ENCODE data around the gene TCEANC2.
"Not testable (repeated sequence)": the region's sequence is repeated elsewhere in the genome, so short reads cannot be mapped to it uniquely, and the experiment has no call there.

TCEANC2 gene

DNA sequence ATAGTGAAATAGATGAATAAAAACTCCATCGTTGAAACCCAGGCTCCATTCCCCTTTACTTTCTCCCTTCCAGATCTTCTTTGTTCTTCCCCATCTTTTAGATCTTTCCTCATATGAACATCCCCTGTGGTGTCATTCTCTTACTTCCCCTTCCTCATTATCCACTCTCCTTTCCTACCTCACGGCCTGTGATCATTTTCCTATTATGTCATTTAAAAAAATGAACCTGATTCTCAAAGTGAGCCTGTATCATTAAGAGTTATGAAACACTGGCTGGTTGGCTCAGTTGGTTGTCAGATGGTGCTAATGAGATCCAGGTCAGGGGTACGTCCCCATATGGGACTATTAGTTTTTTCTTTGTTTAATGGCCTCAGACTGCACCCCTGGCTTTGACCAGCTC is 38.3 kb downstream of the TCEANC2 start:
- no peak for DNase-seq

DNA sequence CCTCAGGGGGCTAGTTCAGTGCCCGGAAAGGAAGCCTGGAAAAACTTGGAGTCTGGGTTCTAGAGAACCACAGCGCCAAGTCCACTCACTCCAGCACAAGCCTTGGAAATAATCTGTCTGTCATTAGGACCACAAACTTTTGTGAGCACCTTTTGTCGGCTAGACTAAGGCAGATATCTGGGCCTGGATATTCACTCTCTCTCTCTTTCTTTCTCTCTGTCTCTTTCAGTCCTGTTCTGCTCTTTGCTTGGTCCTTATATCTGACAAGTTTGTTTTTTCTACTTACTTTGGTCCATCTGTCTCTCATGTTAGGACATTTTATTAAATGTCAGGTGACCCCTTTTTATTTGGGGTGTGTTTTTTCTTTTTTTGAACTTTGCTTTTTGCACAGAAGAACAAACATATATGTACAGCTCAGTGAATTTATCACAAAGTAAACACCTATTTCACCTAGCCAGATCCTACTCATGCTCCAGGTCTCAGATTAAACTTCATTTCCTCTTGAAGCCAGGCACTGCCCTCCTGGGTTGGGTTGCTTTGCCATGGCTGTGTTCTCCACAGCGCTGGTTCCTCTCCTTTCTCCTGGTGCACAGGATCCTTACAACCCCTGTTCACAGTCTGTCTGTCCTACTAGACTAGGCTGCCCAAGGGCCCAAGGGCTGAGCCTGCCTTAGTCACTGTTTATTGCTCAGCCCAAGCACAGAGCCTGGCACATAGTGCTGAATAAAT is 40.8 kb downstream of the TCEANC2 start:
- DNase-seq, result no peak

DNA sequence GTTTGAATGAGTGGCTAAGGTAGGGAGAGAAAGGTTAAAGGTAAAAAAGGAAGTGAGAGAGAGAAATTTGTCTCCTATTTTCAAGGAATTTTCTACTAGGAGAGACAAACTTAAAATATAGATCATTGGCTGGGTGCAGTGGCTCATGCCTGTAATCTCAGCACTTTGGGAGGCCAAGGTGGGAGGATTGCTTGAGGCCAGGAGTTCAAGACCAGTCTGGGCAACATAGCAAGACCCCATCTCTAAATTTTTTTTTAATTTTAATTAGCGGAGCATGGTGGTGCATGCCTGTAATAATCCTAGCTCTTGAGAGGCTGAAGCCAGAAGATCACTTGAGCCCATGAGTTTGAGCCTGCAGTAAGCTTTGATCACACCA is 41.3 kb downstream of the TCEANC2 start:
- DNase-seq, result not testable (repeated sequence)

DNA sequence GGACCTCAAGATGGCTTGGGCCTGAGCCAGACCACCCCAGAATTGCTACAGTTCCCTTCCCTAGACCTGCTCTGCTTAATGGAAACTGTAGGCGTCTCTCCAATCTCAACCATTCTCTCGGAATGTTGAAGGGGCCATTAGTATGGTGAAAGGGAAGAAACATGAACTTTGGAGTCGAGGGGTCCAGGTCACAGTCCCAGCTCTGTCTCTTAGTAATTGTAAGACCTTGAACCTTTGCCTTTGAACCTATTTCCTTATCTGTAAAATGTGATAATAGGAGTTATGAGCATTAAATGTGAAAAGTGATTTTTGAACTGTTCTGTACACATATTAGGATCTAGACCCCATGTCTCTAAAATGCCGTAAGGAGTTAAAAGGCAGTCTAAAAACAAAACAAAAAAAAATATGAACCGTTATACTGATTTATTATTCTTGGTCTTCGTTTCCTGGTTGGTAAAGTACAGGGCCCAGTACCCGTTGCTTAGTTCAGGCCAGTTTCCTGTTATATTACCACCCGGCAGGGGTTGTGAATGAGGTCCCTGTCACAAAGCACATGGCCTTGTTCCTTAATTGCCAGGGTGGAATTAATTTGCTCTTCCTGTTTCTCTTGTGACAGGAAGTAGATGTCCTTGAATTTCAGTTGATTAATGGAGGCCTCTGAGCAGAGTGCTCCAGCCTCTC is 42.3 kb downstream of the TCEANC2 start:
- DNase-seq, result no peak

DNA sequence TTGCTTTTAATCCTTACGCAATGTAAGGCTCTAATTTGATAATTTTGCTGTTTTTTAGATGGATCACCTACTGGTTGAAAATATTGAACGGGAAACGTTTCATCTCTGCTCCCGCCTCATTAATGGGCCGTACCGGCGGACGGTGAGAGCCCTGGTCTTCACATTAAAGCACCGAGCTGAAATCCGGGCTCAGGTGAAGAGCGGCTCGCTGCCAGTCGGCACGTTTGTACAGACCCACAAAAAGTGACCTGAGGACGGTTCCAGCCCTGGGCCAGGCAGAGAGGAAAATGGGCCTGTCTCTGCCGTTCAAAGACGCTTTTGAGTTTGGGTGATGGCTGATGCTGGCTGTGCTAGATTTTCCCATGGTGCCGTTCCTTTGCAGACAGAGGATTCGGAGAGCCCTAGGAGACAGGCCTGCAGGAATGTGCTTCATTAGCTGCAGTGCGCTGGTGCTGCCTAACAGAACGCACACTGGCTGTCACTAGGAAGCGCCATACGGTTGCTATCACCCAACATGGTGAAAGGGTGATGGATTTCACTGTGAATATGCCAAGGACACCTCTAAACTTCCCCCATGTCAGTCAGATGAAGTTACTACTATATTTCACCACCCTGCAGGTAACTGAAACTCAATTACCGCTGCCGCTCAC is 42.9 kb downstream of the TCEANC2 start:
- DNase-seq, result no peak

DNA sequence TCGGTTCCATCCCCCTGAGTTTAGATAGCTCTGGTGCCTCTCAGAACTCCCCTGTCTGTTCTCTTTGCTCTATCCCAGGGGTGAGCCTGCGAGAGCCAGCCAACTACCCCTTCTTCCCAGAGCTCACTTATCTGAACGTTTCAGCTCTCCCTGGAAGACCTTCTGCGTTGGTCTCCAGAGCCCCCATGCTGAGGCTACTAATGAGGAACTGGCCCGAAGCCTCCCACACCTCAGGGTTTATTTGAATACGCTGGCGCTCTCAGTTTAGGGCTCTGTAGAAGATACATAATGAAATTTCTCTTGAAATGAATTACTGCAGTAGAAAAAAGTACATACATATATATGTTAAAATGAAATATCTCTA is 43.5 kb downstream of the TCEANC2 start:
- DNase-seq, result no peak

DNA sequence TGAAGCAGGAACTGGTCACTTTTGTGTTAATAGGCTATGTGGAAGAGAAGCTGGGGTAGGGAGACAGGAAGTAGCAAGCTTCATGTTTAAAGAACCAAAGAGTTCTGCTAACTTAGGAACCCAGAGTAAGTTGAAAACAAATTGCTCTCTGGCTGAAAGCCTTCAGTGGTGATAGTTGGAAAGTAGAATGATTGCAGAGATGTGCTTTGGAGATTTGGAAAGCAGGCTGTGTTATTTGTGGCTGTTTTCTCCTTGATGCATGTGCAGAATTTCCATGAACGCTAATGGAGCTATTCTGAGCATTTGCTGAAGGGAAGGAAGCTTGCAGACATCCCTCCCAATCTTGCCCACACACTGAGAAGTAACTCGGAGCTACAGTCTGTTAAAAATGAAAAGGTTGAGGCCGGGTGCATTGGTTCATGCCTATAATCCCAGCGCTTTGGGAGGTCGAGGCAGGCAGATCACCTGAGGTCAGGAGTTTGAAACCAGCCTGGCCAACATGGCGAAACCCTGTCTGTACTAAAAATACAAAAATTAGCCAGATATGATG is 45.7 kb downstream of the TCEANC2 start:
- DNase-seq, result peak in 1 of 2 donors; percentile 19

DNA sequence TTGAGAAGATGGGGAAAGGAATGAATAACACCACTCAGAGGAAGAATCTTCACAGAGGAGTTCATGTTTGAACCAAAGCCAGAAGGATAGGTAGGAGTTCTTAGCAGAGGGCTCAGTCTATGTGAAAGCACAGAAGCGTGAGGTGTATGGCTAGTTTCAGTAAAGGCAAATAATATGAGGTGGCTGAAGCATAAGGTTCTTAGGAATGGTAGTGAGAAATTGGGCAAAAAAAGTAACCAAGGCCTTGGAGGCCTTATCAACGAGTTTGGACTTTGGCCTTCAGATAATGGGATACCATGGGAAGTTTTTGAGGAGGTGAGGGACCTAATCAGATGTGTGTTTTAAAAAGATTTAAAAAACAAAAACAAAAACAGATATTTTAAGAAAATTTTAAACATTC is 47.1 kb downstream of the TCEANC2 start:
- no peak for DNase-seq

DNA sequence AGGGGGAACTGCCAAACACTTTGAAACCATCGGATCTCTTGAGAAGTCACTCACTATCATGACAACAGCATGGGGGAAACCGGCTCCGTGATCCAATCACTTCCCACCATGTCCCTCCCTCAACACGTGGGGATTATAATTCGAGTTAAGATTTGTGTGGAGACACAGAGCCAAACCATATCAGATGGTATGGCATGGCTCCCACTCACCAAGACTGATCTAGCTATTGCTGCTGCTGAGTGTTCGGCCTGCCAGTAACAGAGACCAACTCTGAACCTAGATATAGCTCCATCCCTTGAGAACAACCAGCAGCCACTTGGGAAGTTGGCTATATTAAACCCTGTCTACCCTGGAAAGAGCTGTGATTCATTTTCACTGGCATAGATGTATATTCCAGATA is 50.0 kb downstream of the TCEANC2 start:
- no peak for DNase-seq

DNA sequence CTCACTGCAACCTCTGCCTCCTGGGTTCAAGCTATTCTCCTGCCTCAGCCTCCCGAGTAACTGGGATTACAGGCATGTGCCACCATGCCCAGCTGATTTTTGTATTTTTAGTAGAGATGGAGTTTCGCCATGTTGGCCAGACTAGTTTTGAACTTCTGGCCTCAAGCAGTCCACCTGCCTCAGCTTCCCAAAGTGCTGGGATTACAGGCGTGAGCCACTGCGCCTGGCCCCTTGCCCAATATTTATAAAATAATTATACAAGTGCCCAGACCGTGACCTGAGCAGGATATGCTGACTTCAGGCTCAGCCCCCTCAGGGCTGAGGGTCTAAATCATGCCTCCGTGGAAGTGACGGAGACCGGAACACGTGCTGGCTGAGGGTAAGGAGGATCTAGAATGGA is 51.2 kb downstream of the TCEANC2 start:
- not testable (repeated sequence) for DNase-seq

DNA sequence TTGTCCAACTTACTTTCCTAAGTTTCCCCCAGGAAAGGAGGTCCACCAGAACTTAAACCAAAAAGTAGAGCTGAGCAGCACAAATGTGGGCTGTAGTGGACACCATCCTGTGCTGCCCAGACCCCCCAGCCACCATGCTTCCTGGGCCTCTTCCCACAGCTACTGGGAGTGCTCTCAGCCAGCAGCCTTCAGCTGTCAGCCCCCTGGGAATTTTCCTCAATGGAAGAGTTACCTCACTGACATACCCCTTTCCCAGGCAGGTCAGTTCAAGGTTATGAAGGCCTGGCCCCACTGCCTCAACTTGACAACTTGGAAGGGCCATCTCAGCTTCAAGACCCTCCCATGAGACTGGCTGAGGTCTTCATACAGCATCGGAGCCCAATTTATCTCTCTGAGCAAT is 51.7 kb downstream of the TCEANC2 start:
- DNase-seq, result no peak

DNA sequence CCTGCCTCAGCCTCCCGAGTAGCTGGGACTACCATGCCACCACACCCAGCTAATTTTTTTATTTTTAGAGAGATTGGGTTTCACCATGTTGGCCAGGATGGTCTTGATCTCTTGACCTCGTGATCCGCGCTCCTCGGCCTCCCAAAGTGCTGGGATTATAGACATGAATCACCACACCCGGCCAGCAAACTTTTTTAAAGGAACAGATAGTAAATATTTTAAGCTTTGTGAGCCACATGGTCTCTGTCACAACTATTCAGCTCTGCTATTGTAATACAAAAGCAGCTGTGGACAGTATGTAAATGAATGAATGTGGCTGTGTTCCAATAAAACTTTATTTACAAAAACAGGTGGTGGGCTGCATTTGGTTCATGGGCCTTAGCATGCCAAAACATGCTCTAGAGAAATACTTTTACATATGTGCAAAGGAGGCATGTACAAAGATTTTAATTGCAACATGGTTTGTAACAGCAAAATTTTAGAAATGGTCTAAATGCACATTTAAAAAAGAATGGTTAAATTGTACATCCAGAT is 52.4 kb downstream of the TCEANC2 start:
- no peak for DNase-seq

DNA sequence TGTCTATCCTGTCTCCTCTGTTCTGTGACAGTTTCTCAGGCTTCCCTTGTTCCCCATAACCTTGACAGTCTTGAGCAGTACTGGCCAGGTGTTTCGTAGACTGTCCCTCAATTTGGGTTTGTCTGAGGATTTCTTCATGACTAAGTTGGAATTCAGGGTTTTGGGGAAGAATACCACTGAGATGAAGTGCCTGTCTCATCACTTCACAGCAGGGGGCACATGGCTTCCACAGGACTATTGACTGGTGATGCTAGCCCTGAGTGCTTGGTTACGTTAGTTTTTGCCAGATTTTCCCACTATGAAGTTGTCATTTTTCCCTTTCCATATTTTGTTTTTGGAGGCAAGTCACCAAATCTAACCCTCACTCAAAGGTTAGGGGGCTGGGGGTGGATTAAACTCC is 53.7 kb downstream of the TCEANC2 start:
- DNase-seq, result no peak

DNA sequence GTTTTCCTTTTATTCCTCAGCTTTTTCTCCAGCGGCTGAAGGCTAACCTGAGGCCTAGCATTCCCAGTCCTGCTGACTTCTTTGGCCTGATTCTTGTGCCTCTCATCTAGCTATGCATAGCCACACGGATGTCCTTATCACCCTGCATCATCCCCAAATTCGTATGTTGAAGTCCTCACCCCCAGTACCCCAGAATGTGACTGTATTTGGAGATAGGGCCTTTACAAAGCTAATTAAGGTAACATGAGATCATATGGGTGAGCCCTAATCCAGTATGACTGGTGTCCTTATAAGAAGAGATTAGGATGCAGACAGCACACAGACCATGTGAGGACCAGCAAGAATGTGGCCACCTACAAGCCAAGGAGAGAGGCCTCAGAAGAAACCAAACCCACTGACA is 54.7 kb downstream of the TCEANC2 start:
- no peak for DNase-seq

DNA sequence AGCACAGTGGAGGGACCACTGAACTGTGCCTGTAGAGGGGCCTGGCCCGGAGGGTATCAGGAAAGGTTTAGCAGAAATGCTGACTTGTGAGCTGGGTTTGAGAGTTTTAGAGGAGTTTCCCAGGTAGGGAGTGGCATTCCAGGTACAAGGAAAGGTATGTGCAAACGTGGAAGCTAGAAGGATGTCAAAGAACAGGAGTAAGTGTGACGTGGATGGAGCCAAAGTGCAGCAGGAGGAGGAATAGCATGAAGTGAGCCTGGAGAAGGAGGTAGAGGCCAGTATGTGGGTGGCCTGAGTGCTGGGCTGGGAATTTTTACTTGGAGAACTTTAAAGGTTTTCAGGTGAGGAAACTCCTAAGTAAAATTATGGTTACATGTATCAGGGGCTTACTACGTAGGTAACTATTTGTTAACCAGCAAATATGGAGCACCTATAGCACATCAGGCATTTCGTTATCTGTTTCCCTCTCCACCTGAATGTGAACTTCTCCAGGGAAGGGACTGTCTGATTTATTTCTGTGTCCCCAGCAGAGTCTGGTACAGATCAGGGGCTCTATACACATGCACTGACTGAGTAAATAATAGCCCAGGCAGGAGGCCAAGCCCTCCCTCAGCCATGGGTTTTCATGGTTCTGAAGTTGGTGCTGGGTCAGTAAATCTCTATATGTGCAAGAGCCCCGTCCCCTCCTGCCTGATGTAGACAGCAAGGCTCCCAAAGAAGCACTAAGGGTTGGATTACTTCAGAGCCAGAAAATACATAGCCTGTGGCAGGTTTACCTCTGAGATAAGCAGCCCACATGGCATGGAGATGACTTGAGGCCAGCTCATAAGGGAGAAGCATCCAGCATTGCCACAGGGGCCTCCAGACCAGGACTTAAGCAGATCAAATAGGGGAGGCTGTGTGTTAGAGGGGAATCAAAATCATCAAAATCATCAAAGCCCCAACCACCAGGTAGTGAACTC is 56.0 kb downstream of the TCEANC2 start:
- DNase-seq, result no peak

DNA sequence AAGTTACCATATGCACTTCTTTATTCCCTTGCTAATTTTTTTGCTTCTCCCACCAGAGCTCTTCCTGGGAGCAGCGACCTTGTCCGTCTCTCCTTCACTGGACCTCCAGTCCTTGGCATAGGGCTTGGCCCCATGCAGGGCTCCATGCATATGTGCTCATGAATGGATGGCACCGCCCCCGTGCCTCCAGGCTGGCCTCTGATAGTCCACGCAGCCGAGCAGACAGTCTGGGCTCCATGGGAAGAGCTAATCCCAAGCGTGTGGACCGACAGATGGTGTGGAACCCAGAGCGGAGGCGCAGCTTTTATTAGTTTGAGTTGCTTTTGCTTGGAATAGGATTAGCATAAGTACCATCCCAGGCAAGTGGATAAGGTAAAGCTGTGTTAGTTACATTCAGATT is 57.6 kb downstream of the TCEANC2 start:
- peak in 1 of 2 donors; percentile 15 for DNase-seq

DNA sequence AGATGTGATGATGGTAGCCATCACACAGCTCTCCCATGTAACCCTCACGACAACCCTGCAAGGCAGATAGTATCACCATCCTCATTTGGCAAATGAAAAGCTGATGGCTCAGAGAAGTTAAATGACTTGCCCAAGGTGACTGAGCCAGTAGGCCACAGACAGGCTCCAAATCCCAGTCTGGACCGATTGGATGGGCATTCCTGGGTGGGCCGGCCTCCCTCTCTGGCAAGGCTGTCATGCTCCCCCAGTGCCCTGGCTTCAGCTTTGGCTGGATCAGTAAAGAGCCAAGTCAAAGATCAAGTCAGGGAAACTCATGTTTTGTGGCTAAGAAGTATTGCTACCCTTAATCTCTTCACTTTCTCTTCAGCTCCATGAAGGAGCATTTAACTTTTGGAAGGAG is 58.2 kb downstream of the TCEANC2 start:
- no peak for DNase-seq

DNA sequence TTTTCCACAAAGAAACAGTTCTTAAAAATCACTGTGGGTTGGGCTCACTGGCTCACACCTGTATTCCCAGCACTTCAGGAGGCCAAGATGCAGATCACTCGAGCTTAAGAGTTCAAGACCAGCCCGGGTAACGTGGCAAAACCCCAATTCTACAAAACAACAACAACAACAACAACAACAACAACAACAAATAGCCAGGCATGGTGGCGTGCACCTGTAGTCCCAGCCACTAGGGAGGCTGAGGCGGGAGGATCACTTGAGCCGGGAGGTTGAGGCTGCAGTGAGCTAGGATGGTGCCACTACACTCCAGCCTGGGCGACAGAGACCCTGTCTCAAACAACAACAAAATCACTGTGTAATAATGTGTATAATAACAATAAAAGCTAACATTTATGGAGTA is 58.6 kb downstream of the TCEANC2 start:
- DNase-seq, result no peak

DNA sequence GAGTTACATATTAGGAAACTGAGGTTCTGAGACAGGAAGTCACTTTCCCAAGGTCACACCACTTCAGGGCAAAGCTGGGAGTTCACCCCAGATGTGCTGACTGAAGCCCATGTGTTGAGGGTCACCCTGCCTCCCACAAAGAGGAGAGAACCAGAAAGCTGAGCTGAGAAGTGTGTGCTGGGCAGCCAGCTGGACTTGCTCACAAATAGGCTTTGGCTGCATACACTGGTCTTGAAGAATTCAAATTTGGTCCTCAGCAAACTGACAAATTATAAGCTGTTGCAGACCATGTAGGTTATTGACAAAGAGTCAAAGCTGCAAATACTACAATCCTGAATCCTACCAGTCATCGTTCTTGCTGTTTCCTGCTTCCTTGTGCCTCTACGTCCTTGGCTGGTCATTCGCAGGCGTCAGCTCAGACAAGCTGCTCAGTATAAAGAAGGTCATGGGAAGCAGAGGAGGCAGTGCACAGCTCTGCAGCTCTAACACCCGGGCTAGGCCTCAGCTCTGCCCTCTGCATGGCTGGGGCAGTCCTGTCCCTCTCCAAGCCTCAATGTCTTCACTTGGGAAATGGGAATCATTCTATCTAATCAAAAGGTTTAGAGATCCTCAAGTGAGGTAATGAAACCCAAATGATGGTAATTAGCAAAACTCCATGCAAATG is 59.4 kb downstream of the TCEANC2 start:
- DNase-seq, result no peak

DNA sequence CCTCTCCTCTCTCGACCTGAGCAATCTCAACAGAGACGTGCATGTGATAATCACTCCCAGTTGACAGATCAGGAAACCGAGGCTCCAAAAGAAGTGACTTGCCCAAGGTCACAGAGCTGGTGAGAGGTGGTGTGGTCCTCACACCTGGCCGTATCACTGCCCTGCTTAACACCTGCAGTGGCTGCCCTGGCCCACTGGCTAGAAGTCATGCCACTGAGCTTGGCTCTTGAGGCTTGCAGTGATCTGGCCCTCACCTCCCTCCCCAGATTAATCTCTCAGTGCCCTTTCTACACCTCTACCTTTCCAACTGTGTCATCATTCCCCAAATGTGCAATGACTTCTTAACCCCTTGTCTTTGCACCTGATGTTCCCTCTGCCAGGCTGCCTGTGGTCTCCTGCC is 60.6 kb downstream of the TCEANC2 start:
- no peak for DNase-seq

DNA sequence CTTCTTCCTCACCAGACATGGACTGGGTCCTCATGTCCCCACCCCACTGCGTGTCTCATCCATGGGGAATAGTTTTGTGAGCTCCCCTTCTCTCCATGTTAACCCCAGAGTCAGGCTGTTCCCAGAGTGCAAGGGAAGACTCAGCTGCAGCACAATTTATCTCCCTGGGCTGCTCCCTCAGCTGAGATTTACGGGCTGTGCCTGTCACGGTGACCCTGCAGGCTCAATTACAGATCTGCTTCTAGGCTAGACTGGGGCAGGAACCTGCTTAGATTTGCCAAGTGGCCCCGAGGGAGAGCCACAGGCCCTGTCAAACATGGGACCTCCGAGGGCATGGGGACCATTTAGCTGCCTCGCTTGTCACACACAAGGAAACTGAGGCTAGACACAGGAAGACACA is 61.5 kb downstream of the TCEANC2 start:
- no peak for DNase-seq

DNA sequence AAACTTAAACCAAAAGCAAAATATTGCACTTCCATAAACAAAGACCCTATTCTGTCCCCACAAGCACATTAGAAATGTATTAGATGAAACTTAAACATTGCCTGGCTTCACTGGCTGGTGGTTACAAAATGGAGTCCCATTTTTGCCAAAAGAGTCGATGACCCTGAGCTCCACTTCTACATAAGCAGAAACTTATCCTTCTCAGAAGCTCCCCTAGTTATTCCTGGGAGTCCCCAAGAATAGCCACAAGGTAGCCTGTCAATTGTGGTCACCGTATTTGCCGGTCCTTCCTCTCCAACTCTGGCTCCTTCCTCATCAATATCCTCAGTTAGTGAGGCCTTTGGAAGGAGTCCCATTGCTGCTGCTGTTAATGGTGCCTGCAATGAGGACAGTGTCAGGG is 62.1 kb downstream of the TCEANC2 start:
- no peak for DNase-seq

Data from hippocampal formation (tissue), 2 donors.